T-helper 2 cell treated with Interferon-gamma antibody and Interleukin-4, amounts not matched to agents 100 ng/mL and 5 ng/mL, for 36 hours (primary cell): ENCODE measurements around the gene GSE1. TPM values are rescaled to one million over a fixed set of nuclear protein-coding genes. Genes with fewer than 3 reads are reported as not detected.

Experiments used
- intact Hi-C: fragments of 100-400 bp; cut with micrococcal nuclease; formaldehyde crosslinking; loops from one replicate; pipeline ENCODE4 v1.15.1; 2023
- total RNA-seq: library from RNA; stranded (reverse); gene quantifications from 2 replicates; pipeline ENCODE4 v1.2.3, GENCODE V29; 2022

GSE1 gene
- total RNA-seq, 1 donor from 2014 or later = 56.9 TPM

GRCh38 chr16:85673529-85674417 is 60.7 kb downstream of the GSE1 start:
- intact Hi-C loops = no loop called here

GRCh38 chr16:85674418-85674755 is 61.3 kb downstream of the GSE1 start:
- intact Hi-C loops = no loop called here

GRCh38 chr16:85674828-85675227 is 61.7 kb downstream of the GSE1 start:
- intact Hi-C loops = no loop called here

- intact Hi-C loops = no loop called here
Observed at GRCh38 chr16:85675251-85675874, 62.2 kb downstream of the GSE1 start.

GRCh38 chr16:85676466-85676865 is 63.3 kb downstream of the GSE1 start:
- intact Hi-C loops = no loop called here

GRCh38 chr16:85677383-85677967 is 64.4 kb downstream of the GSE1 start:
- intact Hi-C loops = no loop called here

GRCh38 chr16:85678016-85678415 is 64.9 kb downstream of the GSE1 start:
- intact Hi-C loops = no loop called here

- intact Hi-C loops = no loop called here
Observed at GRCh38 chr16:85678821-85679220, 65.7 kb downstream of the GSE1 start.

- intact Hi-C loops = loop anchor here (10.0 kb wide), 1 partner anchor 375 kb away; no protein-coding TSS in a partner anchor
Observed at GRCh38 chr16:85679870-85680269, 66.7 kb downstream of the GSE1 start.

GRCh38 chr16:85680352-85680944 is 67.3 kb downstream of the GSE1 start:
- intact Hi-C loops = loop anchor here (10.0 kb wide), 1 partner anchor 376 kb away; no protein-coding TSS in a partner anchor

- intact Hi-C loops = loop anchor here (10.0 kb wide), 1 partner anchor 376 kb away; no protein-coding TSS in a partner anchor
Observed at GRCh38 chr16:85681255-85681654, 68.1 kb downstream of the GSE1 start.

GRCh38 chr16:85682516-85682915 is 69.4 kb downstream of the GSE1 start:
- intact Hi-C loops = loop anchor here (10.0 kb wide), 1 partner anchor 378 kb away; no protein-coding TSS in a partner anchor

GRCh38 chr16:85683363-85683762 is 70.2 kb downstream of the GSE1 start:
- intact Hi-C loops = loop anchor here (10.0 kb wide), 1 partner anchor 379 kb away; no protein-coding TSS in a partner anchor

- intact Hi-C loops = loop anchor here (5.0 to 10.0 kb wide), 2 partner anchors 112 to 380 kb away; partner anchors contain the start of genes COX4I1 and EMC8
Observed at GRCh38 chr16:85685251-85685650, 72.1 kb downstream of the GSE1 start.

GRCh38 chr16:85686912-85687591 is 73.9 kb downstream of the GSE1 start:
- intact Hi-C loops = loop anchor here (5.0 to 10.0 kb wide), 2 partner anchors 110 to 382 kb away; partner anchors contain the start of genes COX4I1 and EMC8

GRCh38 chr16:85687651-85688471 is 74.7 kb downstream of the GSE1 start:
- intact Hi-C loops = loop anchor here (2.0 to 10.0 kb wide), 4 partner anchors 71 to 383 kb away; partner anchors contain the start of genes COX4I1 and EMC8

GRCh38 chr16:85688586-85689284 is 75.6 kb downstream of the GSE1 start, which contains the start of gene GINS2:
Gene GINS2 (minus strand): TSS chr16:85688954. CDS start chr16:85688898, 56 bp downstream.
- intact Hi-C loops = loop anchor here (2.0 to 10.0 kb wide), 4 partner anchors 72 to 384 kb away; partner anchors contain the start of genes COX4I1 and EMC8

GRCh38 chr16:85689285-85689949 is 76.3 kb downstream of the GSE1 start:
- intact Hi-C loops = loop anchor here (2.0 to 10.0 kb wide), 4 partner anchors 73 to 385 kb away; partner anchors contain the start of genes COX4I1 and EMC8
